A549 (cell line): ENCODE measurements around the gene GPR17. TPM values are rescaled to one million over a fixed set of nuclear protein-coding genes. Genes with fewer than 3 reads are reported as not detected.

Experiments used
- ATAC-seq, 2 experiments: fragments of 200-7000 bp in 1 of 2; fragments of >200 bp in 1 of 2; cut with Nextera tagmentation in 1 of 2; cut with Tn5 transposase in 1 of 2; 3 replicates each; pipeline versions ENCODE4 v1.8.0 to v1.9.1; 2018 to 2020; ENCODE audit warnings: mild to moderate bottlenecking in 1 of 2, moderate library complexity in 1 of 2
- CTCF ChIA-PET: fragments of 300-600 bp; sonication (Branson Sonifier 250); formaldehyde crosslinking; extraction: SDS; loops from one replicate; lab custom pipeline; 2021; ENCODE audit warnings: antibody characterized with exemption, inconsistent platforms; lab: Yijun Ruan, JAX
- POLR2A ChIA-PET: fragments of 350-600 bp; formaldehyde crosslinking; extraction: SDS; loops from one replicate; lab custom pipeline; 2021; ENCODE audit warnings: antibody characterized with exemption, inconsistent platforms; lab: Yijun Ruan, JAX
- DNase-seq, 2 experiments: peaks; one replicate each; pipeline versions ENCODE4 v3.0.0 to v3.0.0-alpha.2; 2011 to 2016; ENCODE audit warnings: low read depth in 1 of 2, low spot score in 1 of 2
- FAIRE-seq: peaks from 2 replicates; lab custom pipeline; 2011; peaks lifted over from hg19 to GRCh38; lab: Jason Lieb, UNC
- H3K27ac ChIP-seq, 2 experiments: fragments of >200 bp; sonication (Bioruptor Twin); formaldehyde crosslinking; 3 replicates each; pipeline ENCODE4 v1.5.1; 2016 to 2017
- H3K4me1 ChIP-seq: fragments of >200 bp; sonication (Bioruptor Twin); formaldehyde crosslinking; 3 replicates; pipeline ENCODE4 v1.6.1; 2016
- H3K4me2 ChIP-seq: fragments of >200 bp; sonication (Bioruptor Twin); formaldehyde crosslinking; 3 replicates; pipeline ENCODE4 v1.6.1; 2016
- H3K4me3 ChIP-seq: fragments of >200 bp; sonication (Bioruptor Twin); formaldehyde crosslinking; 3 replicates; pipeline ENCODE4 v1.5.1; 2016
- H3K9me3 ChIP-seq: fragments of >200 bp; sonication (Bioruptor Twin); formaldehyde crosslinking; 3 replicates; pipeline ENCODE4 v1.6.1; 2016
- ATOH8 ChIP-seq: fragments of 250-450 bp; sonication (Bioruptor Pico); IDR thresholded peaks from 2 replicates; pipeline ENCODE4 v1.5.0; 2020; ENCODE audit warnings: low read depth, mild to moderate bottlenecking, moderate library complexity
- BCL3 ChIP-seq: fragments of >200 bp; sonication (Bioruptor Twin); formaldehyde crosslinking; IDR thresholded peaks from 3 replicates; pipeline ENCODE4 v1.6.1; 2016
- CBX8 ChIP-seq: fragments of 200-600 bp; sonication (generic); IDR thresholded peaks from 2 replicates; pipeline ENCODE4 v1.6.1; 2016
- CEBPB ChIP-seq, 2 experiments: fragments of >200 bp in 1 of 2; sonication (Bioruptor Twin) in 1 of 2; formaldehyde crosslinking in 1 of 2; IDR thresholded peaks; 2 replicates each; pipeline ENCODE4 v1.6.1; 2012 to 2016
- EP300 ChIP-seq, 2 experiments: fragments of >200 bp; sonication (Bioruptor Twin); formaldehyde crosslinking; IDR thresholded peaks; 2 replicates in 1 of 2; 3 replicates in 1 of 2; pipeline ENCODE4 v1.6.1; 2016 to 2017
- GATA3 ChIP-seq: IDR thresholded peaks from 2 replicates; pipeline ENCODE4 v1.6.1; 2012; ENCODE audit warnings: borderline replicate concordance
- HEYL ChIP-seq: fragments of 250-450 bp; sonication (Bioruptor Pico); IDR thresholded peaks from 2 replicates; pipeline ENCODE4 v1.8.0; 2021; ENCODE audit warnings: mild to moderate bottlenecking, moderate library complexity
- HMGXB4 ChIP-seq: fragments of 250-450 bp; sonication (Bioruptor Pico); IDR thresholded peaks from 2 replicates; pipeline ENCODE4 v1.5.0; 2021; ENCODE audit warnings: mild to moderate bottlenecking, moderate library complexity, borderline replicate concordance
- HOXB13 ChIP-seq: fragments of 250-450 bp; sonication (Bioruptor Pico); IDR thresholded peaks from 2 replicates; pipeline ENCODE4 v1.5.0; 2020; ENCODE audit warnings: low read depth, mild to moderate bottlenecking, moderate library complexity
- JUNB ChIP-seq: fragments of >200 bp; sonication (Bioruptor Twin); formaldehyde crosslinking; IDR thresholded peaks from 2 replicates; pipeline ENCODE4 v1.6.1; 2016
- KDM1A ChIP-seq: fragments of 200-600 bp; sonication (generic); IDR thresholded peaks from 2 replicates; pipeline ENCODE4 v1.6.1; 2016; ENCODE audit warnings: low read depth, mild to moderate bottlenecking
- KDM5A ChIP-seq: fragments of 200-600 bp; sonication (generic); IDR thresholded peaks from 2 replicates; pipeline ENCODE4 v1.6.1; 2016; ENCODE audit warnings: antibody characterized with exemption, mild to moderate bottlenecking
- MAX ChIP-seq: IDR thresholded peaks from 2 replicates; pipeline ENCODE4 v1.6.1; 2012
- MAZ ChIP-seq: fragments of 150-350 bp; IDR thresholded peaks from 2 replicates; pipeline ENCODE4 v1.6.1; 2014; ENCODE audit warnings: antibody characterized with exemption, low read depth, low read length, borderline replicate concordance
- MYC ChIP-seq: IDR thresholded peaks from 2 replicates; pipeline ENCODE4 v1.6.1; 2012; ENCODE audit warnings: mild to moderate bottlenecking, inconsistent platforms, low read length, improper control_type of control experiment, borderline replicate concordance
- NPAS2 ChIP-seq: fragments of 250-450 bp; sonication (Bioruptor Pico); IDR thresholded peaks from 2 replicates; pipeline ENCODE4 v1.8.0; 2022; ENCODE audit warnings: mild to moderate bottlenecking, moderate library complexity, borderline replicate concordance
- NR3C1 ChIP-seq: fragments of >200 bp; sonication (Bioruptor Twin); formaldehyde crosslinking; IDR thresholded peaks from 3 replicates; pipeline ENCODE4 v1.6.1; 2017
- PHF8 ChIP-seq: fragments of 200-600 bp; sonication (generic); IDR thresholded peaks from 2 replicates; pipeline ENCODE4 v1.6.1; 2016; ENCODE audit warnings: low read depth, mild to moderate bottlenecking, antibody characterized with exemption, moderate library complexity, borderline replicate concordance
- POLR2A ChIP-seq: IDR thresholded peaks from 2 replicates; pipeline ENCODE4 v1.6.1; 2012; ENCODE audit warnings: mild to moderate bottlenecking, low read length
- RARB ChIP-seq: fragments of 250-450 bp; sonication (Bioruptor Pico); IDR thresholded peaks from 2 replicates; pipeline ENCODE4 v1.8.0; 2021; ENCODE audit warnings: mild to moderate bottlenecking, moderate library complexity
- RCOR1 ChIP-seq: fragments of 150-350 bp; IDR thresholded peaks from 2 replicates; pipeline ENCODE4 v1.6.1; 2014; ENCODE audit warnings: antibody characterized with exemption, low read length, low read depth
- RNF2 ChIP-seq: fragments of 200-600 bp; sonication (generic); IDR thresholded peaks from 2 replicates; pipeline ENCODE4 v1.6.1; 2016; ENCODE audit warnings: low read depth, mild to moderate bottlenecking, antibody characterized with exemption, moderate library complexity, borderline replicate concordance
- SMC3 ChIP-seq: fragments of >200 bp; sonication (Bioruptor Twin); formaldehyde crosslinking; IDR thresholded peaks from 3 replicates; pipeline ENCODE4 v1.6.1; 2018; ENCODE audit warnings: inconsistent platforms
- SREBF2 ChIP-seq: fragments of 450-650 bp; IDR thresholded peaks from 2 replicates; pipeline ENCODE4 v1.6.1; 2014; ENCODE audit warnings: mild to moderate bottlenecking, moderate library complexity
- TP53 ChIP-seq: fragments of 250-450 bp; sonication (Bioruptor Pico); IDR thresholded peaks from 2 replicates; pipeline ENCODE4 v1.5.0; 2021; ENCODE audit warnings: mild to moderate bottlenecking, moderate library complexity
- WGBS: methylation state at CpG from one replicate; pipeline ENCODE4 v1.1.6; 2017; ENCODE audit errors: missing lambda C conversion rate; 5-methylcytosine and 5-hydroxymethylcytosine counted together
- polyA plus RNA-seq, 4 experiments: library from polyadenylated mRNA; depleted of rRNA in 3 of 4; stranded (reverse); fragments of >200 nt; fragmentation: RNase III in 1 of 4; extraction: RNeasy Plus Mini Kit Qiagen cat#74134 plus additional on column Dnase treatment in 1 of 4; gene quantifications; 2 replicates in 3 of 4; 3 replicates in 1 of 4; pipeline ENCODE4 v1.2.3, GENCODE V29; 2011 to 2017
- TF ChIP-seq, protein P1 (sequence below): IDR thresholded peaks from 2 replicates; pipeline ENCODE4 v1.6.1; 2012

Gene GPR17
- polyA plus RNA-seq, 2 of the 4 experiments (the other 2 are of a cell fraction), result not detected

DNA sequence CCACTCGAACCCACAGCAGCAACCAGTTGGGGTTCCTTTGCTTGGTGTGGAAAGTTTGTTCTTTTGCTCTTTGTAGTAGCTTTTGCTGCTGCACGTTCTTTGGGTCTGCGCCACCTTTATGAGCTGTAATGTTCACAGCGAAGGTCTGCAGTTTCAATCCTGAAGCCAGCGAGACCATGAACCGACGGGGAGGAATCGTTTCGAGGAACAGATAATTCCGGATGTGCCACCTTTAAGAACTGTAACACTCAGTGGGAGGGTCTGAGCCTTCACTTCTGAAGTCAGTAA lies 14.3 kb downstream of the GPR17 start:
- no peak for FAIRE-seq
- 84% methylated on average over 10 of the region's 10 CpGs for WGBS
- Histone ChIP-seq H3K4me3 (no peak overlapping the region), H3K4me2 (no peak overlapping the region), H3K27ac (no peak overlapping the region), H3K9me3 (no peaks in the 10 kb centered on the region), H3K4me1 (no peaks in the 10 kb centered on the region)
- no peak for DNase-seq
- ChIA-PET POLR2A (no interaction called here), CTCF (interaction anchor here (1.3 to 1.4 kb wide), 2 partner anchors 10 to 26 kb away, joined by 4 to 6 read pairs; no protein-coding TSS in a partner anchor)
- TF ChIP-seq CEBPB (IDR thresholded peaks at IDR 0.05) (no peak), TP53 (CRISPR knock-in tag) (no peak), JUNB (no peak), PHF8 (no peak), KDM1A (no peak), HMGXB4 (CRISPR knock-in tag) (no peak), EP300 (IDR thresholded peaks at IDR 0.05) (no peak), MAZ (no peak), HOXB13 (no peak), RCOR1 (no peak)
- TF ChIP-seq, protein P1, sequence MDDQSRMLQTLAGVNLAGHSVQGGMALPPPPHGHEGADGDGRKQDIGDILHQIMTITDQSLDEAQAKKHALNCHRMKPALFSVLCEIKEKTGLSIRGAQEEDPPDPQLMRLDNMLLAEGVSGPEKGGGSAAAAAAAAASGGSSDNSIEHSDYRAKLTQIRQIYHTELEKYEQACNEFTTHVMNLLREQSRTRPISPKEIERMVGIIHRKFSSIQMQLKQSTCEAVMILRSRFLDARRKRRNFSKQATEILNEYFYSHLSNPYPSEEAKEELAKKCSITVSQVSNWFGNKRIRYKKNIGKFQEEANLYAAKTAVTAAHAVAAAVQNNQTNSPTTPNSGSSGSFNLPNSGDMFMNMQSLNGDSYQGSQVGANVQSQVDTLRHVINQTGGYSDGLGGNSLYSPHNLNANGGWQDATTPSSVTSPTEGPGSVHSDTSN, result no peak
- ATAC-seq, result no peak

- no peaks in the 10 kb centered on the region for H3K4me1 ChIP-seq
- POLR2A ChIA-PET, result no interaction called here
- no peaks in the 10 kb centered on the region for H3K9me3 ChIP-seq
- no peak for TF ChIP-seq BCL3
- no peak for TF ChIP-seq KDM5A
- TF ChIP-seq CEBPB (IDR thresholded peaks at IDR 0.05), result no peak
- TF ChIP-seq ATOH8 (CRISPR knock-in tag), result no peak
- TF ChIP-seq POLR2A, result no peak
- no peak for TF ChIP-seq NPAS2
- no peak for TF ChIP-seq KDM1A
- TF ChIP-seq SMC3, result no peak
- TF ChIP-seq MYC, result no peak
- no peak for TF ChIP-seq GATA3
- no peak for TF ChIP-seq RARB
- no peak for TF ChIP-seq CBX8
- no peak for TF ChIP-seq MAX
- no peak for TF ChIP-seq HMGXB4 (CRISPR knock-in tag)
- TF ChIP-seq NR3C1, result no peak
- no peak for TF ChIP-seq RNF2
- TF ChIP-seq HEYL (CRISPR knock-in tag), result no peak
- TF ChIP-seq RCOR1, result no peak
- TF ChIP-seq SREBF2, result no peak
- no peak overlapping the region for H3K27ac ChIP-seq
- 89% methylated on average over 14 of the region's 14 CpGs for WGBS
- DNase-seq (no peak), ATAC-seq (no peak; a peak in 1 of 6 replicates), FAIRE-seq (no peak)
- no peak overlapping the region for H3K4me2 ChIP-seq
- H3K4me3 ChIP-seq, result no peak overlapping the region
- CTCF ChIA-PET, result interaction anchor here (5.0 kb wide), 1 partner anchor 11 kb away, joined by 25 read pairs; no protein-coding TSS in a partner anchor
Measured at GRCh38 chr2:127661072-127661649, 15.2 kb downstream of the GPR17 start.
